HCT116 (cell line): Measurements from ENCODE around the gene DDX28. TPM values are rescaled to one million over a fixed set of nuclear protein-coding genes. Genes with fewer than 3 reads are reported as not detected.

Experiments used
- ATAC-seq: fragments of 200-7000 bp; cut with Tn5 transposase; 2 replicates; pipeline ENCODE4 v1.9.1; 2020; ENCODE audit warnings: mild to moderate bottlenecking, moderate library complexity
- BruUV-seq: library from RNA; stranded (reverse); fragments of 400-500 nt; replicated peaks from 2 replicates; lab custom pipeline; 2021; lab: Mats Ljungman, UMichigan
- CTCF ChIA-PET: fragments of 300-600 bp; sonication (Branson Sonifier 250); formaldehyde crosslinking; loops from one replicate; lab custom pipeline; 2021; ENCODE audit warnings: antibody characterized with exemption; lab: Charles Lee
- POLR2A ChIA-PET: fragments of 300-600, 350-600 bp; sonication (Branson Sonifier 250); formaldehyde crosslinking; loops from one replicate; lab custom pipeline; 2021; ENCODE audit warnings: antibody characterized with exemption; lab: Charles Lee
- RAD21 ChIA-PET, 2 experiments: fragments of 300-600 bp; sonication (Branson Sonifier 250); formaldehyde crosslinking; loops; one replicate each; lab custom pipeline; 2023; ENCODE audit warnings: low total read pairs in 2 of 2; ENCODE audit not compliant: uncharacterized antibody in 2 of 2, unreplicated experiment in 2 of 2, low non-redundant PET in 1 of 2; lab: Charles Lee
- DNase-seq: peaks from one replicate; pipeline ENCODE4 v3.0.0-alpha.2; 2010; ENCODE audit warnings: low read depth, low spot score
- H2AFZ ChIP-seq: fragments of 200-600 bp; shearing (Covaris generic), sonication (generic); 2 replicates; pipeline ENCODE4 v1.6.1; 2017; ENCODE audit warnings: low read depth, mixed run types, mixed read lengths, antibody characterized with exemption, low read length; ENCODE audit not compliant: poor library complexity, severe bottlenecking
- H3K27ac ChIP-seq: 2 replicates; pipeline ENCODE4 v1.5.1; 2012; ENCODE audit warnings: low read depth, low read length
- H3K27me3 ChIP-seq: fragments of 200-600 bp; sonication (generic); 2 replicates; pipeline ENCODE4 v1.6.1; 2016; ENCODE audit warnings: mixed run types, low read length, mixed read lengths; ENCODE audit not compliant: insufficient read depth
- H3K36me3 ChIP-seq, 2 experiments: fragments of 200-500 bp in 1 of 2; fragments of 200-600 bp in 1 of 2; sonication (Bioruptor generic) in 1 of 2; sonication (generic) in 1 of 2; 2 replicates each; pipeline versions ENCODE4 v1.5.1 to v1.6.1; 2014 to 2016; ENCODE audit warnings: low read length in 2 of 2, inconsistent platforms in 1 of 2, mixed read lengths in 1 of 2, mixed run types in 1 of 2; ENCODE audit not compliant: insufficient read depth in 2 of 2, control insufficient read depth in 1 of 2
- H3K4me1 ChIP-seq, 2 experiments: fragments of 200-600 bp in 1 of 2; sonication (generic) in 1 of 2; 2 replicates each; pipeline versions ENCODE4 v1.5.1 to v1.6.1; 2012 to 2017; ENCODE audit warnings: low read length in 2 of 2, inconsistent platforms in 1 of 2, mild to moderate bottlenecking in 1 of 2, mixed read lengths in 1 of 2, mixed run types in 1 of 2, moderate library complexity in 1 of 2; ENCODE audit not compliant: insufficient read depth in 2 of 2, control insufficient read depth in 1 of 2
- H3K4me2 ChIP-seq: fragments of 200-600 bp; sonication (generic); 2 replicates; pipeline ENCODE4 v1.6.1; 2017; ENCODE audit warnings: mixed run types, low read length, mixed read lengths
- H3K4me3 ChIP-seq, 2 experiments: fragments of 200-600 bp in 1 of 2; sonication (generic) in 1 of 2; replicated peaks in 1 of 2; 2 replicates each; pipeline ENCODE4 v1.5.1; 2011 to 2016; ENCODE audit warnings: low read length in 2 of 2, control low read depth in 1 of 2, low read depth in 1 of 2, mild to moderate bottlenecking in 1 of 2, mixed read lengths in 1 of 2, mixed run types in 1 of 2
- H3K79me2 ChIP-seq: fragments of 200-600 bp; sonication (generic); 2 replicates; pipeline ENCODE4 v1.6.1; 2017; ENCODE audit warnings: mild to moderate bottlenecking, mixed run types, low read length, moderate library complexity, mixed read lengths; ENCODE audit not compliant: insufficient read depth
- H3K9ac ChIP-seq: fragments of 200-600 bp; sonication (generic); 2 replicates; pipeline ENCODE4 v1.6.1; 2016; ENCODE audit warnings: low read length, mixed read lengths
- H3K9me2 ChIP-seq: fragments of 200-600 bp; sonication (generic), shearing (Covaris generic); 2 replicates; pipeline ENCODE4 v1.6.1; 2017; ENCODE audit warnings: mixed run types, mild to moderate bottlenecking, moderate library complexity; ENCODE audit not compliant: insufficient read depth
- H3K9me3 ChIP-seq, 2 experiments: fragments of 200-500 bp in 1 of 2; fragments of 200-600 bp in 1 of 2; sonication (Bioruptor generic) in 1 of 2; sonication (generic) in 1 of 2; 2 replicates each; pipeline ENCODE4 v1.6.1; 2014 to 2017; ENCODE audit warnings: low read length in 2 of 2, mixed read lengths in 2 of 2, inconsistent platforms in 1 of 2, low read depth in 1 of 2, mild to moderate bottlenecking in 1 of 2, mixed run types in 1 of 2, moderate library complexity in 1 of 2; ENCODE audit not compliant: control insufficient read depth in 1 of 2, insufficient read depth in 1 of 2
- H4K20me1 ChIP-seq: fragments of 200-600 bp; sonication (generic), shearing (Covaris generic); 2 replicates; pipeline ENCODE4 v1.6.1; 2017; ENCODE audit warnings: mixed run types, mild to moderate bottlenecking, moderate library complexity; ENCODE audit not compliant: insufficient read depth
- CBX3 ChIP-seq: IDR thresholded peaks from 2 replicates; pipeline ENCODE4 v1.6.1; 2012; ENCODE audit warnings: low read depth
- EGR1 ChIP-seq: IDR thresholded peaks from 2 replicates; pipeline ENCODE4 v1.6.1; 2012; ENCODE audit warnings: low read depth
- ELF1 ChIP-seq: IDR thresholded peaks from 2 replicates; pipeline ENCODE4 v1.6.1; 2012; ENCODE audit warnings: low read depth, borderline replicate concordance
- FOSL1 ChIP-seq: IDR thresholded peaks from 2 replicates; pipeline ENCODE4 v1.6.1; 2012; ENCODE audit warnings: low read depth
- POLR2AphosphoS5 ChIP-seq: IDR thresholded peaks from 2 replicates; pipeline ENCODE4 v1.6.1; 2011; ENCODE audit warnings: mild to moderate bottlenecking, low read depth, low read length, moderate library complexity
- SIN3A ChIP-seq: IDR thresholded peaks from 2 replicates; pipeline ENCODE4 v1.6.1; 2012; ENCODE audit warnings: low read depth
- SP1 ChIP-seq: IDR thresholded peaks from 2 replicates; pipeline ENCODE4 v1.6.1; 2012; ENCODE audit warnings: low read depth
- intact Hi-C: fragments of 100-400 bp; cut with micrococcal nuclease; formaldehyde crosslinking; loops from 2 replicates; pipeline ENCODE4 v1.10.0; 2022
- total RNA-seq: library from RNA; stranded (reverse); gene quantifications from one replicate; pipeline ENCODE4 v1.2.1, GENCODE V29; 2021; ENCODE audit not compliant: unreplicated experiment
- TF ChIP-seq, protein P1 (sequence below): IDR thresholded peaks from 2 replicates; pipeline ENCODE4 v1.6.1; 2012
- TF ChIP-seq, protein P2 (sequence below): IDR thresholded peaks from 2 replicates; pipeline ENCODE4 v1.6.1; 2011; ENCODE audit warnings: mild to moderate bottlenecking, low read length, moderate library complexity; ENCODE audit not compliant: insufficient replicate concordance; ENCODE audit errors: extremely low read depth
- TF ChIP-seq, protein P3 (sequence below): IDR thresholded peaks from 2 replicates; pipeline ENCODE4 v1.6.1; 2012
- TF ChIP-seq, protein P4 (sequence below): IDR thresholded peaks from 2 replicates; pipeline ENCODE4 v1.6.1; 2012; ENCODE audit warnings: low read depth

Gene DDX28
- total RNA-seq, 1 experiment from 2014 or later = 13.8 TPM

DNA sequence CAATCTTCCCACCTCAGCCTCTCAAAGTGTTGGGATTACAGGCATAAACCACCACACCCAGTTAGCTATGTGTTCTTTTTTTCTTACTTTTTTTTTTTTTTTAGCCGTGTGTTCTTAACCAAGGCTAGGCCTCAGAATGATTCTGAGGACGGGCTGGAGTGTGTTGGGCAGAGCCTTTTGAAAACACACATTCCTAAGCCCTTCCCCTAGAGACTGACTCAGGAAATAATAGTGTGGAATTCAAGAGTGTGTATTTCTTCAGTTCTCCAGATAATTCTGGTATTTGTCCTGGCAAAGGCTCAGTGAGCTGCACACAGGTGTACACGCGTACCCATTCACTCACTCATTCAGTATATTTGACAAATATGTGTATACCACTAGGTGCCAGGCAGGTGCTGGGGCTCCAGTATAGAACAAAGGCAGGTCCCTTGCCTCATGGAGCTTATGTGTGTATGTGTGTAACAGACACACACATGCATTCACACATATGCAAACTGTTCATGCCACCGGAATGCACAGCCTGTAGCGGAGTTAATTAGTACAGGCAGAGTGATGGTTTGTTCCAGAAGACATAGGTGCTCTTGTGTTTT is 42.8 kb upstream of the DDX28 start:
- Histone ChIP-seq H3K36me3 (peaks cover 6 to 27% of the 10 kb centered on the region in 2 experiments; a peak in 3 of 4 replicates), H3K4me3 (no peak overlapping the region), H4K20me1 (no peaks in the 10 kb centered on the region), H3K27me3 (no peaks in the 10 kb centered on the region), H3K9ac (no peak overlapping the region), H3K9me3 (no peaks in the 10 kb centered on the region), H2AFZ (no peak overlapping the region), H3K27ac (no peak overlapping the region), H3K79me2 (no peaks in the 10 kb centered on the region), H3K9me2 (no peaks in the 10 kb centered on the region), H3K4me2 (no peak overlapping the region), H3K4me1 (no peaks in the 10 kb centered on the region)
- TF ChIP-seq SP1 = no peak
- no peak for TF ChIP-seq EGR1
- TF ChIP-seq CBX3 = no peak
- no peak for TF ChIP-seq POLR2AphosphoS5
- no peak for TF ChIP-seq FOSL1
- TF ChIP-seq, protein P1, sequence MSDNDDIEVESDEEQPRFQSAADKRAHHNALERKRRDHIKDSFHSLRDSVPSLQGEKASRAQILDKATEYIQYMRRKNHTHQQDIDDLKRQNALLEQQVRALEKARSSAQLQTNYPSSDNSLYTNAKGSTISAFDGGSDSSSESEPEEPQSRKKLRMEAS = no peak
- no peak for TF ChIP-seq SIN3A
- no peak for TF ChIP-seq ELF1
- TF ChIP-seq, protein P2, sequence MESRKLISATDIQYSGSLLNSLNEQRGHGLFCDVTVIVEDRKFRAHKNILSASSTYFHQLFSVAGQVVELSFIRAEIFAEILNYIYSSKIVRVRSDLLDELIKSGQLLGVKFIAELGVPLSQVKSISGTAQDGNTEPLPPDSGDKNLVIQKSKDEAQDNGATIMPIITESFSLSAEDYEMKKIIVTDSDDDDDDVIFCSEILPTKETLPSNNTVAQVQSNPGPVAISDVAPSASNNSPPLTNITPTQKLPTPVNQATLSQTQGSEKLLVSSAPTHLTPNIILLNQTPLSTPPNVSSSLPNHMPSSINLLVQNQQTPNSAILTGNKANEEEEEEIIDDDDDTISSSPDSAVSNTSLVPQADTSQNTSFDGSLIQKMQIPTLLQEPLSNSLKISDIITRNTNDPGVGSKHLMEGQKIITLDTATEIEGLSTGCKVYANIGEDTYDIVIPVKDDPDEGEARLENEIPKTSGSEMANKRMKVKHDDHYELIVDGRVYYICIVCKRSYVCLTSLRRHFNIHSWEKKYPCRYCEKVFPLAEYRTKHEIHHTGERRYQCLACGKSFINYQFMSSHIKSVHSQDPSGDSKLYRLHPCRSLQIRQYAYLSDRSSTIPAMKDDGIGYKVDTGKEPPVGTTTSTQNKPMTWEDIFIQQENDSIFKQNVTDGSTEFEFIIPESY = no peak
- TF ChIP-seq, protein P3, sequence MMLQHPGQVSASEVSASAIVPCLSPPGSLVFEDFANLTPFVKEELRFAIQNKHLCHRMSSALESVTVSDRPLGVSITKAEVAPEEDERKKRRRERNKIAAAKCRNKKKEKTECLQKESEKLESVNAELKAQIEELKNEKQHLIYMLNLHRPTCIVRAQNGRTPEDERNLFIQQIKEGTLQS = no peak
- TF ChIP-seq, protein P4, sequence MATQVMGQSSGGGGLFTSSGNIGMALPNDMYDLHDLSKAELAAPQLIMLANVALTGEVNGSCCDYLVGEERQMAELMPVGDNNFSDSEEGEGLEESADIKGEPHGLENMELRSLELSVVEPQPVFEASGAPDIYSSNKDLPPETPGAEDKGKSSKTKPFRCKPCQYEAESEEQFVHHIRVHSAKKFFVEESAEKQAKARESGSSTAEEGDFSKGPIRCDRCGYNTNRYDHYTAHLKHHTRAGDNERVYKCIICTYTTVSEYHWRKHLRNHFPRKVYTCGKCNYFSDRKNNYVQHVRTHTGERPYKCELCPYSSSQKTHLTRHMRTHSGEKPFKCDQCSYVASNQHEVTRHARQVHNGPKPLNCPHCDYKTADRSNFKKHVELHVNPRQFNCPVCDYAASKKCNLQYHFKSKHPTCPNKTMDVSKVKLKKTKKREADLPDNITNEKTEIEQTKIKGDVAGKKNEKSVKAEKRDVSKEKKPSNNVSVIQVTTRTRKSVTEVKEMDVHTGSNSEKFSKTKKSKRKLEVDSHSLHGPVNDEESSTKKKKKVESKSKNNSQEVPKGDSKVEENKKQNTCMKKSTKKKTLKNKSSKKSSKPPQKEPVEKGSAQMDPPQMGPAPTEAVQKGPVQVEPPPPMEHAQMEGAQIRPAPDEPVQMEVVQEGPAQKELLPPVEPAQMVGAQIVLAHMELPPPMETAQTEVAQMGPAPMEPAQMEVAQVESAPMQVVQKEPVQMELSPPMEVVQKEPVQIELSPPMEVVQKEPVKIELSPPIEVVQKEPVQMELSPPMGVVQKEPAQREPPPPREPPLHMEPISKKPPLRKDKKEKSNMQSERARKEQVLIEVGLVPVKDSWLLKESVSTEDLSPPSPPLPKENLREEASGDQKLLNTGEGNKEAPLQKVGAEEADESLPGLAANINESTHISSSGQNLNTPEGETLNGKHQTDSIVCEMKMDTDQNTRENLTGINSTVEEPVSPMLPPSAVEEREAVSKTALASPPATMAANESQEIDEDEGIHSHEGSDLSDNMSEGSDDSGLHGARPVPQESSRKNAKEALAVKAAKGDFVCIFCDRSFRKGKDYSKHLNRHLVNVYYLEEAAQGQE = no peak
- CTCF ChIA-PET = no interaction called here
- ATAC-seq = no peak
- intact Hi-C loops = loop anchor here (2.0 kb wide), 1 partner anchor 163 kb away; no protein-coding TSS in a partner anchor
- BruUV-seq = no TSS peak
- RAD21 ChIA-PET = no interaction called here
- POLR2A ChIA-PET = no interaction called here
- DNase-seq = no peak
